Activated naive CD4-positive, alpha-beta T cell treated with anti-CD3 and anti-CD28 coated beads, Interleukin-2, amount 50 U/mL, for 16 hours (primary cell): ENCODE measurements around the gene ANXA6.

Experiments used
- DNase-seq: peaks from one replicate; pipeline ENCODE4 v3.0.0-alpha.2; 2020

ANXA6 gene

DNA sequence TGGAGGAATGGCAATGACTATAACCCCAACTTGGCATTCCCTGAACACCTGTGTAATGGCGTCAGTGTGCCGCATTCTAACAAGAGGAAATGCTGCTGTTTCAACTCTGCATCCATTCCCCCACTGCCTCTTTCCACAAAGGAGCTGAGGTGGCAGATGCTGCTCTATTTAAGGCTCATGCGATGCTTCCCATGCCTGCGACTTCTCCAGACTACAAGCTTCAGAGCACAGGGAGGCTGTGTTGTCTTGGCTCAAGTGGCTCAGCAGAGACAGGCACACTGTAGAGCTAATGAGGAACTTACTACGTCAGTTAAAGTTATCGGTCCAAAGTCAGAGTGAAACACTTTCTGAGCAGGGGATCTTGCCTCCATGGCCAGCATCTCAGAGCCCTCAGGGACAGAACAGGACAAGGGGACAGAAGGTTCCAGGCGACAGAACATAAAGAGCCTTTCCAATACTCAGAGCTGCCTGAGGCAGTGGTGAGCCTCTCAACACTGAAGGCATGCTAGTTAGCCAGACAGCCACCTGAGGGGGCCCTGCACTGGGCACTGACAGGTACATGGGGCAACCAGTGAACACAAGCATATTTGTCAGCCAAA lies 98.6 kb downstream of the ANXA6 start:
- no peak for DNase-seq

DNA sequence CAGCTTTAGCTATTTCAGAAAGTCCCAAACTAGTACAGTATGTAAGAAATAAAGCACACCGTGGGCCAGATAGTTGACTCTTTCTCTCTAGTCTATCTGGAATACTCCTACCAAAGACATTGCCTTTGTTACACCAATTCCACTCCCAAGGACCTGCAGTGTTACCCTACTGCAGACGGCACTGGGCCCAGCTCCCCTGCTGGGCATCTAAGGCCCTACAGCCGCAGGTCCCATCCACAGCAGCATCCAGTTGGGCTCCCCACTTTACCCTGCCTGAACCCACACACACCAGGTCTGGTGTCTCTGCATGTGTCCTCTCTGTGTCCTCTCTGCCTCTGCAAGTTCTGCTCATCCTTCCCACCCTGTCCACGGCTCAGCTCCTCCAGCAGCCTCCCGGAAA lies 99.3 kb downstream of the ANXA6 start:
- no peak for DNase-seq

DNA sequence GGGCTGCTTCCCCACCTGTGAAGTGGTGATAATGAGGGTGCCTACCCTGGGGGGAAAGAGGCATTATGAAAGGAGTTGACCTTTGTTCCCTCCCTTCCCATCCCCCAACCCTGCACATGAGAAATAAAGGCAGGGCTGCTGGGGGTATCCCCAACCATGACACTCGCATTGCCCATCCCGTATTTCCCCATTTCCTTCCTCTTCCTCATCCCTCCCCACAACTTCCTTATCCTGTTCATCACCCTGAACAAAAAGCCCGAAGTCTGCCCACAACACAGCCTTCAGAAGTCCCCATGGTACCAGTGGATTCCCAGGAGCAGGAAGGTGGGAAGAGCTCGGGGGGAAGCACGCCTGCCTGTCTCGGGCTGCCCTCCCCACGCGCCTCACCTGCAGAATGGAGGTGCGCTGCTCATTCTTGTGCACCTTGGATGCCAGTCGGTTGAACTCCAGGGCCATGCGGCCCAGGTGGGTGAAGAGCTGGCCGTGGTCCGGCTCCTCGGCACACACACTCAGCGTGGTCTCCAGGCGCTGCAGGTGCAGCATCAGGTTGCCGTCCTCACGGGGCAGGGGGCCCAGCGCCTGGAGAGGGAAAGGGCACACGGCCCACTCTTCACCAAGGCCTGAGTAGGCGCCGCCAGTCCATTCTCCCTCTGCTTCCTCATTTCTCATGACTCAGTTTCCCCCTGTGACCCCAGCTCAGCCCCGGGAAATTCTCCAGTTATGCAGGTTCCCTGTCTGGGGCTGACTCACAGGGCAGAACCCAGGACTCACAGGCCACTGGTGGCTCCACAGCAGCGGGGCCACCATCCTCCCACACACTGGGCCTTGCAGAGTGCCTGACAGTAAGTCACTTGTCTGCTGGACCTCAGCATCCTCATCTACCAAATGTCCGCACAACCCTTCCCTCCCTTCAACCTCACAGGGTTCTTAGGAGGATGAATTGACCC lies 100.9 kb downstream of the ANXA6 start:
- DNase-seq = no peak

GRCh38 chr5:151055336-151055735 lies 102.2 kb downstream of the ANXA6 start:
- no peak for DNase-seq

DNA sequence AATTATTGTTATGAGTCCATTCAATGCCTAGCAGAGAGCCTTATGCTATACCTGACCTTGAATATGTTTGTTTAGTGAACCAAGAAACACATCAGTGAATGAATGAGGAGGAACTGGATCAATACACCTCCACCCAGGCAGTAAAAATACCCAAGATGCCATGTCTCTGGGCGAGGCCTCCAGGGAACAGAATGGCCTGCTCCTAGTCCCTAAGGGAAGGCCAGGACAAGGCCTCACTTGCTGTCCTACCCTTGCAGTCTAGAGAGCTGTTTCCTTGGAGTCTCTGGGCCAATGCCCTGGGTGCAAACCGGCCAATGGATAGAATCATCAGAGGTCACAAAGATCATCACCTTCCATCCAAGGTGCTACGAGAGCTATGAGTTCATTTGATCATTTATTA lies 102.9 kb downstream of the ANXA6 start:
- no peak for DNase-seq

- DNase-seq = no peak
Measured at GRCh38 chr5:151053796-151054462, 103.7 kb downstream of the ANXA6 start.

- no peak for DNase-seq
Measured at GRCh38 chr5:151052836-151053235, 104.7 kb downstream of the ANXA6 start.

DNA sequence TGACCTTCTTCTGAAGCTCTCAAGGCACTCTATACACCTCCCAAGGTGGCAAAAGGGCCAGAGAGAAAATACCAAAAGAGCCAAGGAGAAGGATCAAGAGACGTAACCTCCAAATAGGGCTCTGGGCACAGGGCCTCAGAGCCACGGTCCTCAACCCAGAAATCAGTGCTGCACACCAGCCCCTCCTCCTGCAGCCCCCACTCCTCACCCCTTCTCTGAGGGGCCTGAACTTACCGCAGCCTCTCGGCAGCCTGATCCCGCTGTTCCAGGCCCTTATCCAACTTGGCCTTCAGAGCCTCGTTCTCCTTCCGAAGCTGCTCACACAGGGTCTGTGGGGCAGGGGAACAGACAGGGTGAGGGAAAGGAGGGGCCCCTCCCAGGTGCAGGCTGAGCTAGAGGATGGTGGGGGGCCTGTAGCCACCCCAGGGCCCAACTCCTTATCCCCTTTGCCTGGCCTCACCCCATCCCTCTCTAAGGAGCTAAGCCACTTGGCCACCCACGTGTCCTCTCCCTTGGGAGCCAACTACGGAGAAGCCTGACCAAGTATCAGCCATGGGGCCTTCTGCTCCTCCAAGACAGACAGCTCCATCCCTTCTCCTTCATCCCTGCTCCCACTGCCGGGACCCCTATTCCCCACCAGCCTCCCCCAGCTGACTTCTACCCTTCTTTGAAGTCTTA lies 105.5 kb downstream of the ANXA6 start:
- DNase-seq = no peak

- DNase-seq = peak; percentile 75
Measured at GRCh38 chr5:151051066-151051930, 106.3 kb downstream of the ANXA6 start.
